ENCODE measurements around the gene FRMPD3.
"Not testable (repeated sequence)": the region's sequence is repeated elsewhere in the genome, so short reads cannot be mapped to it uniquely, and the experiment has no call there.

FRMPD3 gene

DNA sequence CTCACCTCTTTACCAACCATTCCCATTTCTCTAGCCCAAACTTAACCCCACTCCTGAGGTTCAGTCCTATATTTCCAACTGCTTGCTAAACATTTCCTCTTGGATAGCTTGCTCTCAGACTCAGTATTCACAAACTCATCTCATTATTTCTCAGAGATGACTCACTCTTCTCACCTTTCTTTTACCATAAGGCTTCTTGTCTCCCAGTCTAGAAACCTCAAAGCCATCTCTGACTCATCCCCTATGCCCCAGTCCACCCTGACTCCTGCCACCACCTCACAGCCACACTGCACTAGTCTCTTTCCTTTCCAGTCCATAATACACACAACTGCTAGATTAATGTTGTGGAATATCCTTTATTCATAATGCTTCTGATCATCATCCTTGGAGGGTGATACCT, 4.8 kb downstream of the FRMPD3 start:
- FAIRE-seq: no peak

DNA sequence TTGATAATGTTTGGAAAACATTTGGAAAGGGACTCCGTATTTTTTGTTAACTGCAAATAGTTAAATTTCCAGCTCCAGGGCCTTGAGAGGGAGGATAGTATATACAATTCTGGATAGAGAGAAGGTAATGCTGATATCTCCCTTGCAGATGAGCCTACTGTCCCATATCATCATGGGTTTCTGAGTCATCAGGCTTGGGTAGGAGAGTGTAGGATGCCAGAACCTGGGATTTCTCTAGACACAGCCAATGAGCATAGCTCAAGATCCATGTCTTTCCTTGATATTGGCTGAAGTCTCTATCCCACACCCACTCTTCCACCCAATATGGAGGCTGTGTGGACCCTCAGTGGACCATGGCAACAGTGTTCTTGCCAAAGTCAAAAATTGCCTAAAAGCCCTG, 7.8 kb downstream of the FRMPD3 start:
- TF ChIP-seq POLR2A (IDR thresholded peaks at IDR 0.05; ENCODE audit: low read depth, low read length): no peak
- FAIRE-seq: no peak
- no peak for DNase-seq (ENCODE audit: insufficient read length, low spot score)

More for the DNA sequence above, 4.8 kb downstream of the FRMPD3 start:
- TF ChIP-seq POLR2A (IDR thresholded peaks at IDR 0.05; ENCODE audit: low read depth, low read length): no peak
- DNase-seq (ENCODE audit: insufficient read length, low spot score): peak; percentile 22

DNA sequence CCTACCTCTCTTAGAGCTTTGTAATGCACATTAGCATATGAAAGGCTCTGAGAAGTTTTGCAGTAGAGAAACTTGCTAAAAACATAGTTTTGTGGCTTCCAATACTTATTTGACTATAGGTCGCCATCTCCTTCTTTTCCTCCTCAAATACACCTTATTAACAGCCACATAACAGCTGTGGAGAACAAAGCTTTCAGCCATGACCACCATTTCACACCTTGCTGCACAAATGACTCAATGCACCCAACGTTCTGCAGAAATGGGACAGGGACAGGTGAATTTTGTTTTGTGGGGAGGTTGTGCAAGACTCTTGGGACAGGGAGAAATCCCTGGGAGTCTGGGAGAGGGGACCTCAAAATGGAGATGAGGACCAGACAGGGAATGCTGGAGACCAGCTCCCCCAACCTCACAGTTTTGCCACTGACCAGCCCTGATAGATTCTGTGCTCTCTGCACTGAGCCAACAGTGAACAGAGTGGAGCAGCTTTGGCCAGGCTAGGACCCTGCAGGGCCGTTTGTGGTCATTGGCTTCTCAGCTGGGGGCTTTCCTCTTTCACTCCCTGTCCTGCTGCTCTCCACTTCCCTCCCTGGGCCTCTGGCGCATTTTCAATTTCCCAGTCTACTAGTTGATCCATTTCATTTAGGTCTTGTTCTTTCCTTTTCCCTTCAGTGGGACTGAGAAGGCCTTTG, 16.6 kb downstream of the FRMPD3 start:
- no peak for DNase-seq (ENCODE audit: insufficient read length, low spot score)
- TF ChIP-seq POLR2A (IDR thresholded peaks at IDR 0.05; ENCODE audit: low read depth, low read length): no peak
- FAIRE-seq: no peak

DNA sequence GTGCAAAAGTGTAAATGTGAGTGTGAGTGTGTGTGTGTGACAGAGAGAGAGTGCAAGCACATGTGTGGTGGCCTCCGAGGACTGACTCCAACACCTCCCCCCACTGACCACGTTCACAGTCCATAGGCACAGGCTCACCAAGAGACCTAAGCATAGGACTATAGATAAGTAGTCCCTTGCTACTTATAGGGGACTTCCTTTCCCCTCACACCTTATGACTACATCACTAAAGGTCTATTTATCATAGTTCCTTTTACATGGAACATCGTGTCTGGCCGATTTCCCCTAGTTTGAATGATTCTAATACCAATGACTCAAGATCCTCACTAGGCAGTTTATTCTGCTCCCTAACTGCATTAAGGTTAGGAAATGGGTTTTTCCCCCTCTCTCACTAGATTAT, 17.8 kb downstream of the FRMPD3 start:
- FAIRE-seq (no peak), DNase-seq (ENCODE audit: insufficient read length, low spot score) (no peak)
- TF ChIP-seq POLR2A (IDR thresholded peaks at IDR 0.05; ENCODE audit: low read depth, low read length): no peak

DNA sequence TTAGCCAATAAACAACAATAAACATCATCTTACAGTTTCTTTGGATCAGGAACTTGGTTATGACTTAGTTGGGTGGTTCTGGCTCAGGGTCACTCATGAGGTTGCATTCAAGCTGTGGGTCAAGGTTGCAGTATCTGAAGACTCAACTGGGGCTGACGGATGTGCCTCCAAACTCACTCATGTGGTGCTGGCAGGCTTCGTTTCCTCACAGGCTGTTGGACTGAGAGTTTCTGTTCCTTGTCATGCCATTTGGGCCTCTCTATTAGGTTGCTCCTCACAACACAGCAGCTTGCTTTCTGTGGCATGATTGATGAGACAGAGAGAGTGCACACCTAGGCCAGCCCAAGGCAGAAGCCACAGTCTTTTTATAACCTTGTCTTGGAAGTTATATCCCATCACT, 20.7 kb downstream of the FRMPD3 start:
- FAIRE-seq (no peak), DNase-seq (ENCODE audit: insufficient read length, low spot score) (no peak)
- no peak for TF ChIP-seq POLR2A (IDR thresholded peaks at IDR 0.05; ENCODE audit: low read depth, low read length)

DNA sequence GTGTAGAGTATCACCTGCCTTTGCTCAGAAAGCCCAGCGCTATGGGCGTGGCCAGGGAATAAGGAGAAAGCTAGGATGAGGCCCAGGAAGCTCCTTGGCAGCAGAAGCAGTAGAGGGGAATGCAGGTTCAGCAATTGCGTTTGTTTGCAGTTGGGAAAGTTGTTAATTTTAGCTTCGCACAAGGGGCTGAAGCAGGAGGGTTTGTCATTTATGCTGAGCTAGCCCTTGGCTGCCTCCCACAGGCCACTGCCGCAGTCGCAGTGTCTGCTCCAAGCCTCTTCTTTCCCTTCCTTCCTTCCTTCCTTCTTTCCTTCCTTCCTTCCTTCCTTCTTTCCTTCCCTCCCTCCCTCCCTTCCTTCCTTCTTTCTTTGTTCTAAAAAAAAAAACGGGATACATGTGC, 21.5 kb downstream of the FRMPD3 start:
- FAIRE-seq: no peak
- no peak for TF ChIP-seq POLR2A (IDR thresholded peaks at IDR 0.05; ENCODE audit: low read depth, low read length)
- DNase-seq (ENCODE audit: insufficient read length, low spot score): no peak

DNA sequence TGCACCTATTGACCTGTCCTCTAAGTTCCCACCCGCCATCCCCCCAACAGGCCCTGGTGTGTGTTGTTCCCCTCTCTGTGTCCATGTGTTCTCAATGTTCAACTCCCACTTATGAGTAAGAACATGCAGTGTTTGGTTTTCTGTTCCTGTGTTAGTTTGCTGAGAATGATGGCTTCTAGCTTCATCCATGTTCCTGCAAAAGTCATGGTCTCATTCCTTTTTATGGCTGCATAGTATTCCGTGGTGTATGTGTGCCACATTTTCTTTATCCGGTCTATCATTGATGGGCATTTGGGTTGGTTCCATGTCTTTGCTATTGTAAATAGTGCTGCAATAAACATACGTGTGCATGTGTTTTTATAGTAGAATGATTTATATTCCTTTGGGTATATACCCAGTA, 22.0 kb downstream of the FRMPD3 start:
- not testable (repeated sequence) for DNase-seq (ENCODE audit: insufficient read length, low spot score)

DNA sequence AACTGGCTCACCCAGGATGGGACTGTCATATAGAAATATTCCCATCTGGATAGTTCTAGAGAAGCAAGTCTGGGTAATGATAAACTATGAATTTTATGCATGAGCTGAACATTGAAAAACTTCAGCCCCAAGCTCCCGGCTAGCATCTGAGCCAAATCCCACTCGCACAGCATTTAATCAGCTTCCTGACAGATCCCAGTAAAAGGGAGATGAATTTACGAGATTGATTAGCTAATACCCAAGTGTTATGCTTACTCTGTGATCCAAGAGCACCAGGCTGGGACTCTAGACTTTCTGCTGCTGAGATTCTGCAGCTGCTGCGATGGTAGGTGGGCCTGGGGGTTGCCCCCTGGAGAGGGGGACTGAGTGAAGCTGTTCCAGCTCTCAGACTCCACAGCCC, 28.0 kb downstream of the FRMPD3 start:
- no peak for TF ChIP-seq POLR2A (IDR thresholded peaks at IDR 0.05; ENCODE audit: low read depth, low read length)
- no peak for DNase-seq (ENCODE audit: insufficient read length, low spot score)
- no peak for FAIRE-seq

More for the DNA sequence above, 22.0 kb downstream of the FRMPD3 start:
- not testable (repeated sequence) for FAIRE-seq

DNA sequence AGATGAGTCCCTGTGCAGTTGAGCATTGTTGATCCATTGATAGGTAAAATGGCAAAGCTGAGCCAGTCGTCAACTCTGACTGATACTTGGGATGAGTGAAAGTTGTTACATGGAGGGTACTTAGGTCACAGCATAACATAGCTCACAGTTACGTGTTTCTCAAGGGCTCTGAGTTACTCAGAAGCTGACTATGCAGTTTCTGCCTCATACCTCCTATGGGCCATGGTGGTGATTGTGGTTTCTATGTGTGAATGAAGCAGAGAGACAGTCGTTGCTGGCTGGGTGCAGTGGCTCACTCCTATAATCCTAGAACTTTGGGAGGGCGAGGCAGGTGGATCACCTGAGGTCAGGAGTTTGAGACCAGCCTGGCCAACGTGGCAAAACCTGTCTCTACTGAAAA, 30.8 kb downstream of the FRMPD3 start:
- TF ChIP-seq POLR2A (IDR thresholded peaks at IDR 0.05; ENCODE audit: low read depth, low read length): no peak
- DNase-seq (ENCODE audit: insufficient read length, low spot score) (no peak), FAIRE-seq (no peak)

DNA sequence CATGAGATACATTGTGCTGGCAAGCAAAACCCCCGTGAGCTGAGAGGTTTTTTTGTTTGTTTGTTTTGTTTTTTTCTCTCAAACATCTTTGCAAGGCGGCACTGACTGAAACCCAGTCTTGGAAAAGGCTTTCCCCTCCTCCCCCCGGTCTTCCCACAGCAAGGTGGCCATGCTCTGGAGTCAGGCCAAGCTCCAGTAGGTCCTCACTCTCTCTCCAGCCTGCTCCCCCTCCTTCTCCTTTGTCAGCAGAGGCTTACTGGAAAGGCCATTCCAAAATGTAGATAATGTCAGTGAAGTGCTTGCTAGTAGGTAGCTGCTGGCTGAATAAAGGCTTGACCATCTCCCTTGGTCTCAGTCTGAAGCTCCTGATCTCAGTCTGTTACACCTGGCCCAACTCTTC, 32.6 kb downstream of the FRMPD3 start:
- DNase-seq (ENCODE audit: insufficient read length, low spot score): no peak

DNA sequence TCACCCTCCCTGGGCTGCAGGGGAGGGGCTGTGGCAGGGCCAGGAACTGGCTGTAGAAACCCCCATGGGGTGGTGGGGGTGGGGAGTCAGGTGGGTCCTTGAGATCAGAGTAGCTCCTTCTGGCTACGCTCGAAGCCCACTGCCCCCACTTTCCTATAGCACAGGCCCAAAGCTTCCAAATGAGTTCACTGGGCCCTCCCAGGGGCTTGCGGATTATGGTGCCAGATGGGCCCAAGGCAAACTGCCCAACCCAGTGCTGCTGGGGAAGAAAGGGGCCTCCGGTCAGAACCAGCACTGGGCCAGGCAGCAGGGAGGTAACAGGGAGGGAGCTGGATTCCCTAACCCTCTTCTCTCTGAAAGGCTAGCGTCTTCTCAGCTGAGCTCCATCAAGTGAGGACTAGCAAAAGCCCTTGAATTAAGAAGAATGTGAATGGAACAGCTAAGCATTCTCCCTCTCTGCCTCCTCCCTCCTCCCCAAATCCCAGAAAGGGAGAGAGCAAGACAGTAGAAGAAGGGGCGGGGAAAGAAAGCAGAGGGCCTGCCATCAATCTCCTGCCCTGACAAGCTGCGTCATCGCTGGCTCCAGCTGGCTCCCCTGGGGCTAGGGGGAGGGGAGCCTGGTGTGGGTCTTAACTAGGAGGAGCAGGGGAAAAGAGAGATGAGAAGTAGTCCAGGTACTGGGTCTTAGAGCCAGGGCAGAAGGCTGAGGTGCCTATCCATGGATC, 34.7 kb downstream of the FRMPD3 start:
- TF ChIP-seq POLR2A (IDR thresholded peaks at IDR 0.05; ENCODE audit: low read depth, low read length): no peak
- no peak for FAIRE-seq
- DNase-seq (ENCODE audit: insufficient read length, low spot score): no peak

More for the DNA sequence above, 32.6 kb downstream of the FRMPD3 start:
- no peak for TF ChIP-seq POLR2A (IDR thresholded peaks at IDR 0.05; ENCODE audit: low read depth, low read length)
- no peak for FAIRE-seq

DNA sequence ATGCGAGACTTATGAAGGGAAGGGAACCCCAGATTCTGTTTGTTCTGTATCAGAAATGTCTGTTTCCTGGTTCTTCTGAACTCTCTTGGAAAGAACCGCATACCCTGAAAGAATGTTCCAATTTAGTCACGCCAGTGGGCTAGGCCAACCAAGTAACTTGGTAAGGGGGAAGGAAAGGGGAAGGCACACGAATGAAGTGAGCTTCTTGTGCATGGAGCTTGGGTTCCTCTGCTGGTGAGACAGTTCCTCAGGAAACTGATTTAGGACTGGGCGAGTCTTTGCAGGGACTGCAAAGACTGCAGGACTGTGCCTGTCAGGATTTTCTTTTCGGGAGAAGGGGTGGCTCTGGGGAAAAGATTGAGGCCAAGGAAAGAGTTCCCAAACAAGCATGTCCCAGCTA, 35.6 kb downstream of the FRMPD3 start:
- DNase-seq (ENCODE audit: insufficient read length, low spot score) (no peak), FAIRE-seq (no peak)
- no peak for TF ChIP-seq POLR2A (IDR thresholded peaks at IDR 0.05; ENCODE audit: low read depth, low read length)

DNA sequence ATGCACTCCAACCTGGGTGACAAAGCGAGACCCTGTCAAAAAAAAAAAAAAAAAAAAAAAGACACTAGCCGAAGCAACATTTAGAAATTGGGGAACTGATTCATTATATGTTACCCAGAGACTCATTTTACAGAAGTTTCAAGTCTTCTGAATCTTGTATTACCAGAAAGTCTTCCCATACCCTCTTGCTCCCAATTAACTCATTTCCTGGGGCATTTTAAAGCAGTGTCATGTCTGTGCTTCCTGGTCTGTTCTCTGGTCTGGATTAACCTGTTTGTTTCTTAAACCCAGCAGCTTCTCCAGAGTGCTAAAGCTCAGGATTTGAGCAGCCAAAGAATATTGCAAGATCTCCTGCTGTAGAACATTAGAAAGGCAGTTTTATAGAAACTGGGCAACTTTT, 43.7 kb downstream of the FRMPD3 start:
- FAIRE-seq: no peak
- DNase-seq (ENCODE audit: insufficient read length, low spot score): no peak
- no peak for TF ChIP-seq POLR2A (IDR thresholded peaks at IDR 0.05; ENCODE audit: low read depth, low read length)

DNA sequence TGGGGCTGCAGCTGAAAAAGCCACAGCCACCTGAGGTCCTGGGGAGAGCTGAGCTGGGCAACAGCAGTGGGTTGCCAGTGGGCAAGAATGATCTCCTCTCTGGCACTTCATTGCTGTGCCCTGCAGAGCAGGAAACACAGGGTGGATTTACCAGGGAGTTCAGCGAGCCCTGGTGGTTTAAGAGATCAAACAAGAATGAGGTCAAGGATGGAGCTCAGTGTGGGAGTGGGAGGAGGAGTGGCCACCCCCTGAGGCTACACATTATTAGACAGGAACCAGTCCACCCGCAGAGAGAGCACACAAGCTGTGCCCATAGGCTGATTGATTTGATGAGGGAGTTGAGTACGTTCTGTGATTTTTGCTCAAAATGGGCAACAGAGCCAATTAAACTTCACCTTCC, 47.3 kb downstream of the FRMPD3 start:
- FAIRE-seq (no peak), DNase-seq (ENCODE audit: insufficient read length, low spot score) (no peak)
- no peak for TF ChIP-seq POLR2A (IDR thresholded peaks at IDR 0.05; ENCODE audit: low read depth, low read length)

All from H54 (cell line).